Measurements from ENCODE around the gene ATP6V1B1.

GRCh38 chr2:70984576-70985282 lies 49.0 kb downstream of the ATP6V1B1 start:
- no peak for TF ChIP-seq POLR2A (IDR thresholded peaks at IDR 0.05; ENCODE audit: extremely low read depth, insufficient read length)
- peak; percentile 48 for TF ChIP-seq CTCF (IDR thresholded peaks at IDR 0.05; ENCODE audit: low read depth, low read length)
- TF ChIP-seq MAX (IDR thresholded peaks at IDR 0.05; ENCODE audit: low read depth, low read length) = no peak

Data from NB4 (cell line).